Stimulated activated naive CD8-positive, alpha-beta T cell treated with anti-CD3 and anti-CD28 coated beads, Interleukin-15, Interleukin-2, amounts not matched to agents 100 U/mL and 50 U/mL, for 24 hours (primary cell): ENCODE data around the gene WNT3A.
"Not testable (repeated sequence)": the region's sequence is repeated elsewhere in the genome, so short reads cannot be mapped to it uniquely, and the experiment has no call there.

ENCODE experiments used
- ATAC-seq: fragments of 150-1000 bp; cut with Tn5 transposase; one replicate; pipeline ENCODE4 v1.10.0; 2021
- DNase-seq: peaks from one replicate; pipeline ENCODE4 v3.0.0; 2021

Gene WNT3A

GRCh38 chr1:228011721-228012311, 5.0 kb downstream of the WNT3A start:
- ATAC-seq (no peak), DNase-seq (no peak)

DNA sequence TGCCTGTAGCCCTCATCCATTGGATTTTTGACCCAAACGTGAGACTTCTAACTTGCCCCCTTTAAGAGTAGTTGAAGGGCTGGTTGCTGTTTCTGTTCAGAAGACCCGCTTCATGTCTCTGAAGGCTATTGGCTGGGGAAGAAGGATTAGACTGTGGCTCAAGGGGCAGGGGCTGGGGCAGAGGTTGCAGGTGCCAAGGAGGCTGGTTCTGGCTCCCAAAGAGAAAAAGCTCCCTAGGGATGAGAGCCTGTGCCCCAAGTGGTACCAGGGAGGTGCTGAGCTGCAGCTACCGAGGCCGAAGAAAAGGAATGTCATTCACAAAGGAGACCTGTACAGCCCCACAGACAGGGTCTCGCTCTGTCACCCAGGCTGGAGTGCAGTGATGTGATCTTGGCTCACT, 5.8 kb downstream of the WNT3A start:
- no peak for DNase-seq

DNA sequence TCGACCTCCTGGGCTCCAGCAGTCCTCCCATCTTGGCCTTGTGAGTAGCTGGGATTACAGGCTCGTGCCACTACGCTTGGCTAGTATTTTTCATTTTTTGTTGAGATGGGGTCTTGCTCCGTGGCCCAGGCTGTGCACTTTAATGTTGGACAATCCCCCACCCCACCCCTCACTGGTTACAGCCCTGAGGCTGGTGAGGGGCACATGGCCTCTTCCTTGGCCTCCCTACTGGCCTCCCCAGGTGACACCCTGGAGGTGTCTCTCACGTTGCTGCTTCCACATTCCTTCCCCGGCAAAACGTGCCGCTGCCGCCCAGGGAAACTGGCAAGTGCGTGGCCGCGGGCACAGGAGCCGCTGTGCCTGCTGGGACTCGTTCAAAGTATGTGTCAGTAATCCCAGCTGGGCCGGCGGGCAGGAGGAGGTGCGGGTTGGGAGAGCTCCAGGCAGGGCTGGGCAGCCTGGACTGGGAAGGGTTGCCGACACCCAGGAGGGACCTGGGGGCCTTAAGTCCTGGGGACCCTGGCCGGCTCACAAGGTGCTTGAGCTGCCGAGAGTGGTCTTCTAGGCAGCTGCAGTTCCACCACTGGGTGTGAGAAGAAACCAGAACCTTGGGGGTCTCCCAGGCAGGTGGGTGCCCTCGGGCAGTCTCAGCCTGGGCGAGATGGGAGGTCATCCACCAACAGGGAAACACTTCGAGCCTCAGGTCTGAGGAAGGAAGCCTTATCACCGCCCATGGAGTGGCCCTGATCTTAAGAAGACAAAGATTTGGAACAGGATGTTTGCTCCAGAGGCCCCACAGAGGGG, 6.5 kb downstream of the WNT3A start:
- DNase-seq (no peak), ATAC-seq (no peak)

More for the DNA sequence above, 5.8 kb downstream of the WNT3A start:
- no peak for ATAC-seq

DNA sequence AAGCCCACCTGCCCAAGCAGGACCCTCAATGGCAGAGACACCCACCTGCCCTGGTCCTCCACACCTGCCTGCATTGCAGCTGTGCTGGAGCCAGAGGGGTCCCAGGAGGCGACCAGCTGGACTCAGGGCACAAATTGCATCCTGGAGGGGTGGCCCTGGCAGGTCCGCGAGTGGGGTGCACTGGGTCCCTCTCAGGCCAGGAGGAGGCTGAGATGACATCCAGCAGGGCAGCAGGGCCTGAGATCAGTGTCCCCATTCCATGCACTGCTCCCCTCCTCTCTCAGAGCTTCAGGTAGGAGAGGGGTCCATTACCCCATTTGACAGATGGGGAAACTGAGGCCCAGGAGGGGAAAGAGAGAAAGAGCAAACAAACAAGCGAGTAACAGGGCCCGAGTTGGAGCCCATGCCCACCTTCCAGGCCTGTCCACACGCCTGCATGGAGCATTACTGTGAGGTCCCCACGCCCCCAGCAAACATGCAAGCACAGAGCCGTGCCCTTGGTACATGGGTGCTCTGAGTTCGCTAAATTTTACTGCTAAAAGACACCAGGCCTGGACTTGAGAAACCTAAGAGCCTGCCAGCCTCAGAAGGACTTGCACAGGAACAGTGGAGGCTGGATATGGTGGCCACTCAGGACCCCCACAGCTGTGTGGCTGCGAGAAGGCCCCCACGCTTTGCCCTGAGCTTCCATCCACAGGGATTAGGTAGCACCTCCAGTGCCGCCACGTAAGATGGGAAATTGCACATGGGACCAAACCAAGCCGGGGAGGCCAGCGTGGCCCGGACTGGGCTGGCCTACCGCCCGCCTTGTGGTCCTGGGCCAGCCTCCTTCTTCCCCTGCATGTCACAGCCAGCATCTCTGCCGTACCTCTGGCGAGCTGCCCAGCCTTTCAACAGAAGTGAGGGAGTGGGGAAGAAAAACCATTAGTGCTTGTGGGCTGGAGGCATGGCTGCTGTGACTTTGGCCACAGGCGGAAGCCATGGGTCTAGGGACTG, 7.4 kb downstream of the WNT3A start:
- DNase-seq: no peak
- ATAC-seq: no peak

- DNase-seq (no peak), ATAC-seq (no peak)
These were observed 8.7 kb downstream of the WNT3A start for GRCh38 chr1:228015276-228016180.

- DNase-seq: no peak
- no peak for ATAC-seq
These were observed 9.3 kb downstream of the WNT3A start for GRCh38 chr1:228016181-228016510.

- ATAC-seq (no peak), DNase-seq (no peak)
These were observed 10.0 kb downstream of the WNT3A start for GRCh38 chr1:228016653-228017355.

DNA sequence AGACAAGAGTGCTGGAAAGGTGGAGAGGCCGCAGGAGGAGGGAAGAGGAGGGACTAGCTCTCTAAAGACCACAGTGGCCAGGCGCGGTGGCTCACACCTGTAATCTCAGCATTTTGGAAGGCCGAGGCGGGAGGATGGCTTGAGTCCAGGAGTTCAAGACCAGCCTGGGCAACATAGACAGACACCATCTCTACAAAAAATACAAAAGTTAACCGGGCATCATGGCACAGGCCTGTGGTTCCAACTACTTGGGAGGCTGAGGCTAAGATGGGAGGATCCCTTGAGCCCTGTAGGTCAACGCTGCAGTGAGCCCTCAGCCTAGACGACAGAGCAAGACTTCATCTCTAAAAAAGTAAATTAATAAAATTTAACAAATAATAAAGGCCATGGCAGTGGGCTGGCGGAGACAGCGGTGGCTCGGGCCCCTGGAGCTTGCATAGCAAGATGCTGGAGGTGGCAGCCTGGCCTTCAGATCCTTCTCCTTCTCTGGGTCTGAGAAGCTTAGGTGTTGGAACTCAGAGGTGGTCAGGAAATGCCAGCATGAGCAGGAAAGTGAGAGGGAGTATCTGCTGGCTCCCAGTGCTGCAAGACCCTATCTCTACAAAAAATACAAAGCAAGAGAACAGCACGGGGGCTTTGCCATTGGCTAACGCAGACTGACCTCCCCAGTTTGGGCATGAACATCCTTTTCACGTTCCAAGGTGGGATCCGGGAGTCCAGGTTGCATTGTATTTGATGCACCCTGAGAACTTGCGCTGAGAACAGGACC, 10.7 kb downstream of the WNT3A start:
- ATAC-seq: no peak
- DNase-seq: no peak

DNA sequence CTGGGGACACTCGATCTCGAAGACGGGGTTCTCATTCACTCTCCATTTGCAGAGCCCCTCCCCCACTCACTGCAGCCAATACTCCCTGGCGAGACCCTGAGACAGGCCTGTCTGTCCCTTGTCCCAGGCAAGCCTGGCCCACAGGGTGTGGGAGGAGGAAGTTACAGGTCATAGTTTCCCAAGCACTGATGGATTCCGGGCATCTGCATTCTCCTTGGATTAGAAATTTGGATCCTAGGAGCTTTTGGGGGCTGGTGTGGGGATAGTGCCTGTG, 11.3 kb downstream of the WNT3A start:
- no peak for DNase-seq
- ATAC-seq: no peak

GRCh38 chr1:228018961-228019721, 12.3 kb downstream of the WNT3A start:
- ATAC-seq (no peak), DNase-seq (no peak)

DNA sequence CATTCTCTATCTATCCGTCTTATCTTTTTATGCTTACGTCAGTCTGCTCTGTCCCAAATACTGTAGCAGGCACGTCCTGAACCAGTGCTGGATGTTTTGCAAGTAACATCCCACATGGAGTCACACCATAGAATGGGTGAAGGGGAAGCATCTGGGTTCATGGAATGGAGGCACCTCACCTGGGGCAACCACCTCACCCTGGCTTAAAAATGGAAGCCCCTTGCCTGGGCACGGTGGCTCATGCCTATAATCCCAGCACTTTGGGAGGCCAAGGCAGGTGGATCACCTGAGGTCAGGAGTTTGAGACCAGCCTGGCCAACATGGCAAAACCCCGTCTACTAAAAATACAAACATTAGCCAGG, 12.9 kb downstream of the WNT3A start:
- not testable (repeated sequence) for ATAC-seq, DNase-seq

- ATAC-seq (no peak), DNase-seq (no peak)
These were observed 14.0 kb downstream of the WNT3A start for GRCh38 chr1:228020686-228021354.

- ATAC-seq (no peak), DNase-seq (no peak)
These were observed 14.7 kb downstream of the WNT3A start for GRCh38 chr1:228021355-228022030.

DNA sequence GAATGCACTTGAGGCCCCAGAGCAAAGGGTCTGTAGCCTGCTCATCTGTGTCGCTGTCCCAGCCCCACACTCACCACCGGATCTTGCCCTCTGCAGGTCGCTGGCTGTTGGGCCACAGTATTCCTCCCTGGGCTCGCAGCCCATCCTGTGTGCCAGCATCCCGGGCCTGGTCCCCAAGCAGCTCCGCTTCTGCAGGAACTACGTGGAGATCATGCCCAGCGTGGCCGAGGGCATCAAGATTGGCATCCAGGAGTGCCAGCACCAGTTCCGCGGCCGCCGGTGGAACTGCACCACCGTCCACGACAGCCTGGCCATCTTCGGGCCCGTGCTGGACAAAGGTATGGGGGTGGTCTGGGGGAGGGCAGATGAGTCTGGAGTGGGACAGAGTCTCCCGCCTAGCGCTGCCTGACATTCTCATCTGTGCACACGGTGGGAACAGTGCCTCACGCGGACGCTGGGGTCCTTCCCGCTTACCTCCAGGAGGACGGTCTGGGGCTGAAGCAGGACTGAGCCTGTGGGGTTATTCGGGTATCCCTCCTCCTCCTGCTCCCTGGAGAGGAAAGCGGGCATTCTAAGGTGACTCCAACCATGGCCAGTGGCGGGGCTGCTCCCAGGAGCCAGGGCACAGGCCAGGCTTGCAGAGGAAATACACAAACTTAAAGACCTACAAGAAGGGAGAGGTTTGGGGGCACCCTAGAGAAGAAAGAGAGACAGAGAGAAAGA, 15.9 kb downstream of the WNT3A start:
- ATAC-seq (no peak), DNase-seq (no peak)

GRCh38 chr1:228023294-228023639, 16.5 kb downstream of the WNT3A start:
- DNase-seq (no peak), ATAC-seq (no peak)

DNA sequence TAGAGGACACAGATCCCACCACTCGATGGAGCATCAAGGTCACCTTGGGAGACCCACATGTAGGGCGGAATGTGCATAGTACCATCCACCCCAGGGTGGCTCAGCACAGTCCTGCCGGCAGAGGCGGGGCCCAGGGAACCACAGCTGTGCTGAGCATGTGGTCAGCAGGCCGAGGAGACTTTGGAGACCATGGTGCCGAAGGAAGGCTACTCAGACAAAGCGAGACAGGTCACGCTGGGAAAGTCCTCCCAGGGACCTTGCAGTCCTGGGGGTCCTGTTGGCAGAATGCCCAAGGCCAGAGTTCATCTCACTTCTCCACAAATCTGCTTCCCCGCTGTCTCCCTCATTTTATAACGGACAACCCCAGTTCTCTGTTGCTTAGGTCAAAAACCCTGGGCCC, 22.5 kb downstream of the WNT3A start:
- no peak for ATAC-seq

DNA sequence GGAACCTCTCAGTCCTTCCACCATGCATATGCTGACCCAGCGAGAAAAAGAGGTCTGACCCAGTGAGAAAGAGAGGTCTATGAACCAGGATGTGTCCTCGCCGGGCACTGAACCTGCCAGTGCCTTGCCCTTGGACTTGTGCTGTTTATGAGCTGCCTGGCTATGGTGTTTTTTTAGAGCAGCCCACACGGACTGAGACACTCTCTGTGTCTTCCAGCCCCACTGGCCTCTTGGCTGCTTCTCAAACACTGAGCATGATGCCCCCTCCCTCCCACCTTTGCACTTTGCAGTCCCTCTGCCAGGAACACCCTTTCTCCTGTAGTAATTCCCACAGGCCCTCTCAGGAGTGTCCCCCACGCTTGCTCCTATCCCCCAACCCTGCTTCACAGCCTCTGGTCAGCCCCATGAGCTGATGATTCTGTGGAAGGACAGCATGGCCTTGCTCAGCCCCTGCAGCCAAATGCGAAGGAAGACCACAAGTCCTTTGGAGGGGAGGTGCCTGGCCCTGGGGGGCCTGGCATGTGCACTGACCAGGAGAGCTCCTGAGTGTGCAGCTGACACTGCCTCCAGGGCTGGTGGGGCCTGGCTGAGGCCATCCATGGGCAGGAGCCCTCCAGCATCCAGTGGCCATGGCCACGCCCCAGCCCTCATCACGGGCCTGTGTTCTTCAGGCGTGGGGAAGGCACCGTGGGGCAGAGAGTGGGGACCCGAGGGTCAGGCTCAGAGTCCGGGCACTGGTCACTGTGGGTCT, 23.8 kb downstream of the WNT3A start:
- DNase-seq (no peak), ATAC-seq (no peak)

More for the DNA sequence above, 22.5 kb downstream of the WNT3A start:
- DNase-seq: no peak
